NCI-H1930 (cell line): ENCODE results near the gene CIDEC.
A peak's percentile ranks its signal among the peaks of the same experiment; 100 is the strongest.

ENCODE experiments used
- DNase-seq, 2 experiments: peaks; one replicate each; lab custom pipeline; 2025; lab: John Stamatoyannopoulos, UW

Gene CIDEC

DNA sequence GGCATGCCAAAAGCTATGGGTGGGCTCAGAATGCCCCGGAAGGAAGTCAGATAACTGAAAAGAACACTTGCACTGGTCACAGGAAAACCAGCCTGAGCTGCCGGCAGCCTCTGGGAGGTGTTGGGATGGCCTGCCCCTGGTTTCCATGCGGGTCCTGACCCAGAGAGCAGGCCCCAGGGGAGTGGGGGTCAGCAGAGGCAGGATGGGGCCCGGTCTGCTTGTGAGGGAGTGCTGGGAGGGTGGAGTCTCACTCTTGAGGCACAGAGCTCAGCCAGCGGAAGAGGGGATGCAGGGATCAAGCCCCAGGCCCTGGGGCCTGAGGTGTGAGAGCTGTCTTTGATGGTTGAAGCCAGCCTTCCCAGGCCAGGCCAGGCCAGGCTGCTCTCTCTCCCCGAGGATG is 33.8 kb downstream of the CIDEC start:
- DNase-seq, result no peak

DNA sequence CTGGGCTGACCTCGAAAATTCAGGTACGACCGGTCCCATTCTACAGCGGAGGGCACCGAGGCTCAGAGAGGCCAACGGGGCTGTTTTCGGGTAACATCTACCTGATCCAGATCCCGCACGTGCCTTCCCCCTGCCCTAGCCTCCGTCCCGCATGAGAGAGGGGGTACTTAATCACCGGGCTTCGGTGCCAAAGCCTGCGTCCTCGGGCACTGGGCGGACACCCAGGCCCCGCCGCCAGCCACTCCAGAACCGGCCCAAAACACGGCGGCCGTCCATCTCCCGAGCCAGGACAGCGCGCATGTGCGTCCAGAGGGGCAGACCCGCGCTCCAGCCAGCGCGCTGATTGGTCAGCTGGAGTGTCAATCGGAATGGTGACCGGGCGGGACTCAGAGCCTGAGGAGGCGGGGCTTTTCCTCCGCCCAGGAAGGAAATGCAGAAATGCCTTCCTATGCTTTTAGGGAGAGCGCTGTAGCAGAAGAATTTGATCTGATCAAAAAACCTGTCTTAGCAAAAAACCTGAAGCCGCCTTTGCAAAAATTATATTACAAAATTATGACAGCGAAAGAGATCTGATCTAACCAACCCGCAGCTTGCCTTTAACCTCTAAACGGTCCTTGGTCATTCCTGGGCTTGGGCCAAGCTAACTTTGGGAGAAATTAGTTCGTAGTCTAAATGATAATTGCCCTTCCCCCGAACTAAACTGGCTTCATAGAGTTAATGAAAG is 36.2 kb downstream of the CIDEC start, which contains the start of gene RPUSD3:
Gene RPUSD3, minus strand, starts transcription at position 294 of the 724 bp plus-strand sequence. Its CDS starts 18 bp downstream, at position 276.
- DNase-seq, result peak; percentile 56 to 90

DNA sequence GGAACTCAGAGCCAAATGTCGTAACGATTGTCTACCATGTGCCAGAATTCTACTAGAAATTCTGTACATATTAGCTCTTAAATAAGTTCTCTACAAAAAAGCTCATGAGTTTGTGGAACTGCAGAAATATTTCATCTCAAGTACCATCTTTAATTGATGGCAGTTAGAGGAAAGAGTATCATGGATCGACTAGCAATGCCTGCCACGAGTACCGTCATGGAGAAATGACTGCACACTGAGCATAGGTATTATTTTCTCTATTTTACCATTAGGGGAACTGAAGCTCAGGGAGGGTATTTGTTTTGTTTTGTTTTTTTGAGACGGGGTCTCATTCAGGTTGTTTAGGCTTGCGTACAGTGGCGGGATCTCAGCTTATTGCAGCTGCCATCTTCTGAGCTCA is 39.0 kb downstream of the CIDEC start:
- no peak for DNase-seq

DNA sequence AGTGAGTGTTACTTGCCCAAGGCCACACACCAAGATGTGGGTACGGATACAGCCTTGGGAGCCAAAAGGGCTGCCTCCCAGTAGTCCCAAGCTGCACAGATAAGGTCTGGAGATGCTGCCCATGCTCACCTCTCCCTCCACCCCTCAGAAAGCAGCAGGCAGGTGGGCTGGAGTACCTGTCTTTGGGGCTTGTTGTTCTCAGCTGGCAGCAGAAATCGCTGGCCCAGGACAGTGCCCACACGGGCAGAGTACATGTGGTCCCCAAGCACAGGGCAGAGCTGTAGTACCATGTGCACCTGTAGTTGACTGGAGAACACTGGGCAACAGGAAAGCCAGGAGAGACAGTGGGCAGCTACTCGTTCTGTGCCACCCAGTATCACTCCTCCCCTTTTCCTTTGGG is 41.2 kb downstream of the CIDEC start:
- no peak for DNase-seq

DNA sequence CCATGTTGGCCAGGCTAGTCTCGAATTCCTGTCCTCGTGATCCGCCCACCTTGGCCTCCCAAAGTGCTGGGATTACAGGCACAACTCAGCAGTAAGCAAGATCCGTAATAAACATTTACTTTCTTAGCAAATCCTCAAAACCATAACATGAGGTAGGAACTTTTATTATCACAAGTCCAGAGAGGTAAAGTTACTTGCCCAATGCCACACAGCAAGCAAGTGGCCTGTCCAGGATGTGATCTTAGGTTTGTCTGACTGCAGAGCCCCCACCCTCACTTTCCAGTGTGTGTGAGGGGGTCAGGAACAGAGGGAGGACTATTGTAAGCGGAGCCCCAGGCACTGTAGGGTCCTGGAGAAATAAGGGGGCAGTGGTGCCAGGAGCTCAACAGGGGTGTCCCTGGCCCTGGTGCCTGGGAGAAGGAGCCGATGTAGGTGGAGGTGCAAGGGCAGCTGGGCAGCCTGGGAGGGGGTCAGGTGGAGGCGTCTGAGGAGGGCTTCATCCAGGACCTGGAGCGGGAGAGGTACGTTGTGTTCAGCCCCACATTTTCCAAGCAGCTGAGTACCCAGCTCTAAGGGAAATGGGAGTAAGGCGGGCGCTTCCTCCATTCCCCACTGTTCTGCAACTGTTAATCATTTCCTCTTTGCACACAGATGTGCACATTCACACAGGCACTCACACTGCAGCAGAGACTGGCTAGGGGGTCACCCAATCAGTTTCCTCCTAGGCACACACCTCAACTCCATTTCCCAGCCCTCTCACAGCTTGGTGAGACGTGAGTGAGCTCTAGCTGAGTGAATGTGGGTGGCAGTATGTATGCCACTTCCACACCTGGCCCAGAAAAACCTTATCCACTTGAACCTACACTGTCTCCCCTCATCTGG is 42.1 kb downstream of the CIDEC start:
- no peak for DNase-seq

DNA sequence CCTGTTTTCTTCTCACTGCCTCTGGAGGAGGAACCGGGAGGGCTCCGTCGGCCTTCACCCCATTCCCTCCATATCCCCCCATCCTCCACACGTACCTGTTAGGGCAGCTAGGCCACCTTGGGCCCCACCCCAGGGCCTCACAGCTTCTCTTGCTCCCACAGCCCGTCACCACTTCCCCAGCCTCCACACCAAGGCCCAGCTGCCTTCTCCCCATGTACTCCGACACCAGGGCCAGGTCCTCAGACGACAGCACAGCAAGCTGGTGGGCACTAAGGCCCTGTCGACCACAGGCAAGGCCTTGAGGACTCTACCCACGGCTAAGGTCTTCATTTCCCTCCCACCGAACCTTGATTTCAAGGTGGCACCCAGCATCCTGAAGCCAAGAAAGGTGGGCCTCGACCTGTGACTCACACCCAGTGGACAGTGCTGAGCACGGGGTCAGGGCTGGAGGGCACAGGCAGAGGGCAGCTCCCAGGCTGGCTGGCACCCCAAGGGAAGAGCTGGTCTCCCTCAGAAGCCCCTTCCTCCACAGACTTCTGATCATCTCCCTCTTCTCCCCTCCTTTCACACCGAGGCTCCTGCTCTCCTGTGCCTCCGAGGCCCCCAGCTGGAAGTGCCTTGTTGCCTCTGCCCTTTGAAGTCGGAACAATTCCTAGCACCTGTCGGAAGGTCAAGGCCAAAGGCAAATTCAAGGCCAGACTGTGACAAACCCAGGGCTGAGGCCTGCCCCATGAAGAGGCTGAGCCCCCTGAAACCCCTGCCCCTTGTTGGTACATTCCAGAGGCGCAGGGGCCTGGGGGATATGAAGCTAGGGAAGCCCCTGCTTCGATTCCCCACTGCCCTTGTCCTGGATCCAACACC is 45.3 kb downstream of the CIDEC start:
- DNase-seq, result no peak

DNA sequence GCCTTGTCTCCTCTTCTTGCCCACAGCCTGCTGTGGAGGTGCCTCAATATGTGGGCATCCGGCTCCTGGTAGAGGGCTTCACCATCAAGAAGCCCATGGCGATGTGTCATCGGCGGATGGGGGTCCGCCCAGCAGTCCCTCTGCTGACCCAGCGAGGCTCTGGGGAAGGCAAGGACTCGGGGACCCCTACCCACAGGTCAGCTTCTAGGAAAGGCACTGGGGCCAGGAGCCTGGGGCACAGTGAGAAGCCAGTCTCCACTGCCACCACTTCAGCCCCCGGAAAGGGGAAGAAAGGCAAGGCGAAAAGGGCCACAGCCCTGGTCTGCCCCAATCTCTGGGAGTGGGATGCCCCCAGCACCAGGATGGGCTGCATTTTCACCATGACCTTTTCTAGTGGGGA is 47.0 kb downstream of the CIDEC start:
- DNase-seq, result no peak

DNA sequence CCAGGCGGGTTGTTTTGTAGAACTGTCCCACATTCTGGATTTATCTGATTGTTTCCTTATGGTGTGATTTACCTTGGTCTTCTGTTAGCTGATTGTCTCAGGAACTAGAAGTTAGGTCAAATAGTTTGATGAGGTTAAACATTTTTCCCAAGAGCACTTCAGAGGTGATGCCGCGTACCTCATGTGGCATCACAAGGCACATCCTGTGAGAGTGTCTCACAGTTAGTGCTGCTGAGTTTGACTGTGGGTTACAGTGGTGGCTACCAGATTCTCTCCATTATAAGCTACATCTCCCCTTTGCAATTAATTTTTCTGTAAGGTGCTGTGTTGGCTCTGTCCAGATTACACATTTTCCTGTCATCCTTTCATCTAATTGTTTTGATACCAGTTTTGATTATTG is 48.8 kb downstream of the CIDEC start:
- no peak for DNase-seq

DNA sequence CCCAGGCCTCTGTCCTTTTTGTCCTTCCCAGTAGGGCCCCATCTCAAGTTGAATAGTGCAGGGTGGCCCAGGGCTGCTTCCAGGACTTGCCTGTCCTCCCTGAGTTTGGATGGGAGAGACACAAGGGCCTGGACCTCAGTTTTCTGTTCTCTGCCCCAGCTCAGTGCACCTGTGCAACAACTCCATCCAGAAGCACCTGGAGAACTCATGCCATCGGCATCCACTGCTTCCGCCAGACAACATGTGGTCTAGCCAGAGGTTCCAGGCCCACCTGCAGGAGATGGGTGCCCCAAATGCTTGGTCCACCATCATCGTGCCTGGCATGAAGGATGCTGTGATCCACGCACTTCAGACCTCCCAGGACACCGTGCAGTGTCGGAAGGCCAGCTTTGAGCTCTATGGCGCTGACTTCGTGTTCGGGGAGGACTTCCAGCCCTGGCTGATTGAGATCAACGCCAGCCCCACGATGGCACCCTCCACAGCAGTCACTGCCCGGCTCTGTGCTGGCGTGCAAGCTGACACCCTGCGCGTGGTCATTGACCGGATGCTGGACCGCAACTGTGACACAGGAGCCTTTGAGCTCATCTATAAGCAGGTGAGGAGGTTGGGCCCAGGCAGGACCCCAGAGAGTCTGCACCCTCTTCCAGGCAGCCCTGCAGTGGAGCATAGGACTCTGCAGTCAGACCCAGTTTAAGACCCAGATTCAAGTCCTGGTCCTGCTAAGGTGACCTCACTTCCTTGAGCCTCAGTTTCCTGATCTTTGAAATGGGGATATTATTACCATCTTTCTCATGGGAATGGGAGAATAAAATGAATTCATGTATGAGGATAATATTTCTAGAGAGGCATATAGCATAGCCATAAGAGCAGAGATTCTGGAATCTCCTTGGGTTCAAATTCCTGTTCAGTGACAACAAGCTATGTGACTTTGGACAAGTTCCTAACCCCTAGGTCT is 51.0 kb downstream of the CIDEC start:
- no peak for DNase-seq

DNA sequence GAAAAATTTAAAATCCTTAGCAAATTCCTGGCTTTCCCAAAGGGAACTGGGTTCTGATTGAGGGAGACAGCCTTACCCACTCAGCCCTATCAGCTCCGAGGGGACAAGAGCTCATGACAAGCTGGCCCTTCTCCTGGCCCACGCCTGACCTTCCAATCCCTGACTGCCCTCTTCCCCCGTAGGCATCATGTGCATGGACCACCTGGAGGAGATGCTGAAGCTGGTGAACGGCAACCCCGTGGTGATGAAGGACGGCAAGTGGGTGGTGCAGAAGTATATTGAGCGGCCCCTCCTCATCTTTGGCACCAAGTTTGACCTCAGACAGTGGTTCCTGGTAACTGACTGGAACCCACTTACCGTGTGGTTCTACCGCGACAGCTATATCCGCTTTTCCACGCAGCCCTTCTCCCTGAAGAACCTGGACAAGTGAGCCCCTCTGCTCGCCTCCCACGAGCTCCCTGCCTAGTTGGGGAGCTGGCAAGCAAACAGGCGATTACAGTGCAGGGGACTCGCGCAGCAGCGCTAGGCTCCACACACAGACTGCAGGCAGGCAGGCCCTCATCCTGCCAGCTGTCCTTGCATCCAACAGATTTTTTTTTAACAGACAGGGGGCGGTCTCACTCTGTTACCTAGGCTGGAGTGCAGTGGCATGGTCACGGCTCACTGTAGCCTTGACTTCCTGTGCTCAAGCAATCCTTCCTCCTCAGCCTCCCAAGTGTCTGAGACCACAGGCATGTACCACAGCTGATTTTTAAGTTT is 53.1 kb downstream of the CIDEC start:
- DNase-seq, result no peak

DNA sequence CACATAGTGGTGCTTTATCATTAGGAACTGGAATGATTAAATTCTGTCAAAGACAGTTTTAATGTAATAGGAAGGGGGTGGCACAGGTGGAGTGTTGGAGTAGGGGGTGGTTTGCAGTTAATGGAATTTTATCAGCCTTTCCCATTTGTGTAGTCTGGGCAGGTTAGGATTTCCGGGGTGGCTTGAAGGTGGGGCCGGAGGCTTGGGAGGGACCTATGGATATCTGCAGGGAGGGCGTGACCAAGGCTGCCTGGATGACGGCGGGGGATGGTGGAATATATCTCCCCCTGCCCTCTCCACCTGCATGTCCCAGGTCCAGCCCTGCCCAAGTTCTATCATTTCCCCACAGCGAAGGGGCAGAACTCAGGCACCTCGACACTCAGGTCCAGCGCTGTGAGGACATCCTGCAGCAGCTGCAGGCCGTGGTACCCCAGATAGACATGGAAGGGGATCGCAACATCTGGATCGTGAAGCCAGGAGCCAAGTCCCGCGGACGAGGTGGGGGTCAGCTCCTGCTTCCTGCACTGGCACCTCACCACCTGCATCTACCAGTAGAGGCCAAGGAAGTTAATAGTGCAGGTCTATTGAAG is 54.5 kb downstream of the CIDEC start:
- no peak for DNase-seq

DNA sequence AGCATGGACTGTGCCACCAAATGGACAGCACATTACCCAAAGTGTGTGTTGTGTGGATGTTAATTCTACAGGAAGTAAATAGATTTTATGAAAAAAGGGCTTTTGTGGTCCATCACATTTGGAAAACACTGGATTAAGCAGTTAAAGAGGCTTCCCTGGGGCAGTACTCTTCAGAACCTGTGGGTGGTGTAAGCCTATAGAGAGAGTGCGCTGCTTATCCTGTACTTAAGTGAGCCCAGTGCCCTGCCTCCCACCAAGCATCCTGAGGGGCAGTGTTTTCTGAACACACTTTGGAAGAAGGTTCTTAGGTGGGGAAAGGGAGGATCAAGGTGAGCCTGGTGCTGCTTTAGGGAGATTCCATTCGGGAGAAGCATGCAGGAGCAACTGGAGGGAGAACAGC is 59.1 kb downstream of the CIDEC start:
- no peak for DNase-seq

DNA sequence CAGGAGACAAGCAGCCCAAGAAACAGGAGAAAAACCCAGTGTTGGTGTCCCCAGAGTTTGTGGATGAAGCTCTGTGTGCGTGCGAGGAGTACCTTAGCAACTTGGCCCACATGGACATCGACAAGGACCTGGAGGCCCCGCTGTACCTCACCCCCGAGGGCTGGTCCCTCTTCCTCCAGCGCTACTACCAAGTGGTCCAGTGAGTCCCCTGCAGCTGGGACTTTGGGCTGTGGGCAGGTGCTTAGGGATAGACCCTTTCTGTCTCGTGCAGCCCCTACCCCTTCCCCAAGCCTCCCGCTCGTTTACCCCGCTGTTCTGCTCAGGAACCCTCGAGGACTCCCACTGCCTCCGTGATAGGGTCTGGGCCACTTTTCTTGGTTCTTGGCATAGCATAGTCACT is 59.5 kb downstream of the CIDEC start:
- DNase-seq, result no peak

DNA sequence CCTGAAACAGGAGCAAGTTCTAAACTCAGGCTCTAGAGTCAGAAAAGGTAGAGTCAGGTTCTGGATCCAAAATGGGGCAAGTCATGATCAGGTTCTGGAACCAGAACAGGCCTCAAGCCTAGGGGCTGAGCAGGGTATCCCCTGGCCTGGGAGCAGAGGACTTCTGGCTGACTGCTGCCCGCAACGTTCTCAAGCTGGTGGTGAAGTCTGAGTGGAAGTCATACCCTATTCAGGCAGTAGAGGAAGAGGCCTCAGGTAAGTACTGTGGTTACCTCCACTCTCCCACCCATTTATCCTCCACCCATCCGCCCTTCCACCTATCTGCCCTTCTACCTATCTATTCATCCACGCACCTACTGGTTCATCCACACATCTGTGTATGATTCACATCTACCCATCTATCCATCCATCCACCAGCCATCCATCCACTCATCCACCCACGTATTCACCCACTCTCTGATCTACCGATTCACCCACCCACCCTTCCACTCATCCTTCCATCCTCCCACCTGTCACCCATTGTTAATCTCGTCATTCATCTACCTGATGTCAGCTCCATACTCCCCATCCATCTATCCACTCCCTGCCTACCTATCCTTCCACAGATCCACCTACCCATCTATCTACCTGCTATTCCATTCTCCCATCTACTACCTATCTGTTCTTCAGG is 61.3 kb downstream of the CIDEC start:
- DNase-seq, result no peak

DNA sequence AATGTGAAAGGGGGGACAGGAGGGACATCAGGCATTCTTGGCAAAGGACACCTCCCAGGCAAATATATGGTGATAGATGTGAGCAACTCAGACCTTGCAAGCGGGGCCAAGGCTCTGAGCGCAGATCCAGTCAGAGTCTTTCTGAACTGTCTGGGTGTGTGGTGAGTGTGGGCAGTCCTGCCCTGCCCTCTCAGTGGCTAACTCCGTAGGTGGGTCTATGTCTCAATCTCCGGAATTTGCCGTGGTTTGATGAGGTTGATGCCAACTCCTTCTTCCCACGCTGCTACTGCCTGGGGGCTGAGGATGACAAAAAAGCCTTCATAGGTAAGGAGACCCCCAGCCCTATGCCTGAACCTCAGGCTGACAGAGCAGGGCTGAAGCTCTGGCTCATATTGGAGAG is 62.6 kb downstream of the CIDEC start:
- DNase-seq, result no peak
